Panc1 (cell line): ENCODE results near the gene CACNA1A. TPM values are rescaled to one million over a fixed set of nuclear protein-coding genes. Genes with fewer than 3 reads are reported as not detected.

Source experiments
- ATAC-seq: fragments of 200-7000 bp; cut with Tn5 transposase; 2 replicates; pipeline ENCODE4 v1.9.1; 2020; ENCODE audit warnings: mild to moderate bottlenecking, moderate library complexity
- BruUV-seq: library from RNA; stranded (reverse); fragments of 400-500 nt; replicated peaks from 2 replicates; lab custom pipeline; 2021; lab: Mats Ljungman, UMichigan
- CTCF ChIA-PET: fragments of 300-600 bp; sonication (Branson Sonifier 250); formaldehyde crosslinking; loops from one replicate; lab custom pipeline; 2022; ENCODE audit warnings: antibody characterized with exemption; lab: Charles Lee
- POLR2A ChIA-PET: fragments of 300-600 bp; sonication (Branson Sonifier 250); formaldehyde crosslinking; loops from one replicate; lab custom pipeline; 2022; ENCODE audit warnings: antibody characterized with exemption; lab: Charles Lee
- DNase-seq: peaks from one replicate; pipeline ENCODE4 v3.0.0-alpha.2; 2010; ENCODE audit warnings: low read depth, low spot score
- H3K27ac ChIP-seq: 2 replicates; pipeline ENCODE4 v1.5.1; 2011; ENCODE audit warnings: mild to moderate bottlenecking, low read length, inconsistent platforms
- H3K27me3 ChIP-seq: fragments of 200-500 bp; sonication (Bioruptor generic); 2 replicates; pipeline ENCODE4 v1.6.0; 2014; ENCODE audit warnings: low read length, inconsistent platforms; ENCODE audit not compliant: control insufficient read depth, insufficient read depth
- H3K36me3 ChIP-seq: fragments of 200-500 bp; sonication (Bioruptor generic); 2 replicates; pipeline ENCODE4 v1.5.1; 2014; ENCODE audit warnings: inconsistent platforms, mild to moderate bottlenecking, low read length, moderate library complexity; ENCODE audit not compliant: control insufficient read depth, insufficient read depth
- H3K4me1 ChIP-seq: 2 replicates; pipeline ENCODE4 v1.5.1; 2011; ENCODE audit warnings: inconsistent platforms, mild to moderate bottlenecking, low read length, moderate library complexity; ENCODE audit not compliant: control insufficient read depth, insufficient read depth
- H3K4me3 ChIP-seq, 2 experiments: 2 replicates each; pipeline ENCODE4 v1.5.1; 2011 to 2012; ENCODE audit warnings: low read depth in 2 of 2, low read length in 2 of 2, mild to moderate bottlenecking in 2 of 2, inconsistent platforms in 1 of 2, moderate library complexity in 1 of 2
- H3K9me3 ChIP-seq: fragments of 200-500 bp; sonication (Bioruptor generic); 2 replicates; pipeline ENCODE4 v1.5.1; 2014; ENCODE audit warnings: low read depth, mild to moderate bottlenecking, inconsistent platforms, low read length, moderate library complexity; ENCODE audit not compliant: control insufficient read depth, insufficient read depth
- POLR2AphosphoS5 ChIP-seq: IDR thresholded peaks from 2 replicates; pipeline ENCODE4 v1.6.1; 2012; ENCODE audit warnings: mild to moderate bottlenecking, low read depth, low read length, moderate library complexity
- SIN3A ChIP-seq: IDR thresholded peaks from 2 replicates; pipeline ENCODE4 v1.6.1; 2012; ENCODE audit warnings: low read depth, mild to moderate bottlenecking, low read length, moderate library complexity, borderline replicate concordance; ENCODE audit not compliant: insufficient read depth
- TCF7L2 ChIP-seq: IDR thresholded peaks from 2 replicates; pipeline ENCODE4 v1.6.1; 2011; ENCODE audit warnings: mild to moderate bottlenecking, low read depth, low read length, inconsistent platforms
- in situ Hi-C: cut with HindIII; loops from 2 replicates; pipeline ENCODE4 v1.10.0; 2016; ENCODE audit warnings: low sequenced_read_pairs, low pct_unique_long_range_greater_than_20kb
- intact Hi-C: fragments of 100-400 bp; cut with micrococcal nuclease; formaldehyde crosslinking; loops from one replicate; pipeline ENCODE4 v1.10.0; 2022; ENCODE audit not compliant: unreplicated experiment
- total RNA-seq: library from RNA; stranded (reverse); gene quantifications from one replicate; pipeline ENCODE4 v1.2.1, GENCODE V29; 2021; ENCODE audit not compliant: unreplicated experiment
- TF ChIP-seq, protein P1 (sequence below), 2 experiments: IDR thresholded peaks; 2 replicates each; pipeline ENCODE4 v1.6.1; 2011 to 2012; ENCODE audit warnings: low read depth in 2 of 2, control low read depth in 1 of 2, low read length in 1 of 2, mild to moderate bottlenecking in 1 of 2, moderate library complexity in 1 of 2; ENCODE audit not compliant: insufficient read depth in 1 of 2
- TF ChIP-seq, protein P2 (sequence below): fragments of 450-650 bp; IDR thresholded peaks from 2 replicates; pipeline ENCODE4 v1.5.1; 2017; ENCODE audit warnings: mild to moderate bottlenecking

The CACNA1A gene
- total RNA-seq, 1 experiment from 2014 or later, result 0.51 TPM

- Histone ChIP-seq H3K4me3 (no peak overlapping the region), H3K9me3 (no peaks in the 10 kb centered on the region), H3K27me3 (no peaks in the 10 kb centered on the region), H3K4me1 (no peaks in the 10 kb centered on the region), H3K36me3 (no peaks in the 10 kb centered on the region), H3K27ac (no peak overlapping the region)
- intact Hi-C loops (no loop called here), in situ Hi-C loops (no loop called here)
- no peak for ATAC-seq
- CTCF ChIA-PET, result no interaction called here
- no peak for DNase-seq
- POLR2A ChIA-PET, result no interaction called here
- BruUV-seq, result no TSS peak
- no peak for TF ChIP-seq SIN3A
- TF ChIP-seq, protein P1, sequence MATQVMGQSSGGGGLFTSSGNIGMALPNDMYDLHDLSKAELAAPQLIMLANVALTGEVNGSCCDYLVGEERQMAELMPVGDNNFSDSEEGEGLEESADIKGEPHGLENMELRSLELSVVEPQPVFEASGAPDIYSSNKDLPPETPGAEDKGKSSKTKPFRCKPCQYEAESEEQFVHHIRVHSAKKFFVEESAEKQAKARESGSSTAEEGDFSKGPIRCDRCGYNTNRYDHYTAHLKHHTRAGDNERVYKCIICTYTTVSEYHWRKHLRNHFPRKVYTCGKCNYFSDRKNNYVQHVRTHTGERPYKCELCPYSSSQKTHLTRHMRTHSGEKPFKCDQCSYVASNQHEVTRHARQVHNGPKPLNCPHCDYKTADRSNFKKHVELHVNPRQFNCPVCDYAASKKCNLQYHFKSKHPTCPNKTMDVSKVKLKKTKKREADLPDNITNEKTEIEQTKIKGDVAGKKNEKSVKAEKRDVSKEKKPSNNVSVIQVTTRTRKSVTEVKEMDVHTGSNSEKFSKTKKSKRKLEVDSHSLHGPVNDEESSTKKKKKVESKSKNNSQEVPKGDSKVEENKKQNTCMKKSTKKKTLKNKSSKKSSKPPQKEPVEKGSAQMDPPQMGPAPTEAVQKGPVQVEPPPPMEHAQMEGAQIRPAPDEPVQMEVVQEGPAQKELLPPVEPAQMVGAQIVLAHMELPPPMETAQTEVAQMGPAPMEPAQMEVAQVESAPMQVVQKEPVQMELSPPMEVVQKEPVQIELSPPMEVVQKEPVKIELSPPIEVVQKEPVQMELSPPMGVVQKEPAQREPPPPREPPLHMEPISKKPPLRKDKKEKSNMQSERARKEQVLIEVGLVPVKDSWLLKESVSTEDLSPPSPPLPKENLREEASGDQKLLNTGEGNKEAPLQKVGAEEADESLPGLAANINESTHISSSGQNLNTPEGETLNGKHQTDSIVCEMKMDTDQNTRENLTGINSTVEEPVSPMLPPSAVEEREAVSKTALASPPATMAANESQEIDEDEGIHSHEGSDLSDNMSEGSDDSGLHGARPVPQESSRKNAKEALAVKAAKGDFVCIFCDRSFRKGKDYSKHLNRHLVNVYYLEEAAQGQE (IDR thresholded peaks at IDR 0.05; ENCODE audit: insufficient read depth in 1 of 2, low read depth in 2 of 2, low read length in 1 of 2), result no peak
- no peak for TF ChIP-seq TCF7L2
- no peak for TF ChIP-seq POLR2AphosphoS5
- TF ChIP-seq, protein P2, sequence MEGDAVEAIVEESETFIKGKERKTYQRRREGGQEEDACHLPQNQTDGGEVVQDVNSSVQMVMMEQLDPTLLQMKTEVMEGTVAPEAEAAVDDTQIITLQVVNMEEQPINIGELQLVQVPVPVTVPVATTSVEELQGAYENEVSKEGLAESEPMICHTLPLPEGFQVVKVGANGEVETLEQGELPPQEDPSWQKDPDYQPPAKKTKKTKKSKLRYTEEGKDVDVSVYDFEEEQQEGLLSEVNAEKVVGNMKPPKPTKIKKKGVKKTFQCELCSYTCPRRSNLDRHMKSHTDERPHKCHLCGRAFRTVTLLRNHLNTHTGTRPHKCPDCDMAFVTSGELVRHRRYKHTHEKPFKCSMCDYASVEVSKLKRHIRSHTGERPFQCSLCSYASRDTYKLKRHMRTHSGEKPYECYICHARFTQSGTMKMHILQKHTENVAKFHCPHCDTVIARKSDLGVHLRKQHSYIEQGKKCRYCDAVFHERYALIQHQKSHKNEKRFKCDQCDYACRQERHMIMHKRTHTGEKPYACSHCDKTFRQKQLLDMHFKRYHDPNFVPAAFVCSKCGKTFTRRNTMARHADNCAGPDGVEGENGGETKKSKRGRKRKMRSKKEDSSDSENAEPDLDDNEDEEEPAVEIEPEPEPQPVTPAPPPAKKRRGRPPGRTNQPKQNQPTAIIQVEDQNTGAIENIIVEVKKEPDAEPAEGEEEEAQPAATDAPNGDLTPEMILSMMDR, result no peak
Observed at GRCh38 chr19:13318190-13318589, 188.1 kb downstream of the CACNA1A start.

DNA sequence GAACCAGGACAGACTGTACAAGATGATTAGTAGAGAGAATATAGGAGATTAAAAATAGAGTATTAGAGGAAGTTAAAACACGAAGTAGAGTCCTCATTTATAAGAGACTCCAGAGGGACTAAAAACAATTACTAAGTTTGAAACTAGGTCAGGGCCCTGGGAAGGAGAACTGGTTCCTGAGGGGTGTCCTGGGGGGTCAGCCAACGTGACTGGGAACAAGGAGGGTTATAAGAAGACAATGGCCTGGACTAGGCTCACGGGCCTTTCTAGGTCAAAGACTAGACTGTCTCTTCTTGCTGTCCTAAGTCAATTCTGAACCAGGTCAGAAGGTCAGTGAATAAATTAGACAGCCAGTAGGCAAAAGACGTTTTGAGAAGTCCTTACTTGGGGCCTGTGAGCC is 190.8 kb downstream of the CACNA1A start:
- ChIA-PET CTCF (no interaction called here), POLR2A (interaction anchor here (0.7 kb wide), 1 partner anchor 504 kb away, joined by 3 read pairs; no protein-coding TSS in a partner anchor)
- Histone ChIP-seq H3K4me3 (no peak overlapping the region), H3K9me3 (no peaks in the 10 kb centered on the region), H3K36me3 (no peaks in the 10 kb centered on the region), H3K27me3 (no peaks in the 10 kb centered on the region), H3K27ac (no peak overlapping the region), H3K4me1 (no peaks in the 10 kb centered on the region)
- DNase-seq, result no peak
- TF ChIP-seq TCF7L2, result no peak
- no peak for TF ChIP-seq SIN3A
- TF ChIP-seq POLR2AphosphoS5, result no peak
- TF ChIP-seq, protein P2, result no peak
- TF ChIP-seq, protein P1 (IDR thresholded peaks at IDR 0.05; ENCODE audit: insufficient read depth in 1 of 2, low read depth in 2 of 2, low read length in 1 of 2), result no peak
- in situ Hi-C loops (no loop called here), intact Hi-C loops (no loop called here)
- no peak for ATAC-seq
- no TSS peak for BruUV-seq
